OCI-LY3 (cell line): Measurements from ENCODE around the gene FYB1.
A peak's percentile ranks its signal among the peaks of the same experiment; 100 is the strongest.

Experiments used
- H2AFZ ChIP-seq: fragments of 200-600, 300-600 bp; shearing (Covaris generic); 2 replicates; pipeline ENCODE4 v1.6.0; 2014; ENCODE audit warnings: antibody characterized with exemption, low read depth, low read length
- H3K27ac ChIP-seq: fragments of 200-600, 300-600 bp; sonication (generic); 2 replicates; pipeline ENCODE4 v1.5.1; 2014; ENCODE audit warnings: mild to moderate bottlenecking, low read length, moderate library complexity, mixed read lengths
- H3K27me3 ChIP-seq: fragments of 200-600, 300-600 bp; sonication (generic); 2 replicates; pipeline ENCODE4 v1.6.1; 2014; ENCODE audit warnings: low read depth, low read length, mixed read lengths
- H3K36me3 ChIP-seq: fragments of 200-600, 300-600 bp; sonication (generic); replicated peaks from 2 replicates; pipeline ENCODE3; 2014; ENCODE audit warnings: low read depth, low read length, mixed read lengths
- H3K4me1 ChIP-seq: fragments of 300-600, 200-600 bp; sonication (generic); 2 replicates; pipeline ENCODE4 v1.6.1; 2014; ENCODE audit warnings: low read length, mixed read lengths
- H3K4me2 ChIP-seq: fragments of 200-600, 300-600 bp; sonication (generic); 2 replicates; pipeline ENCODE4 v1.6.1; 2014; ENCODE audit warnings: low read length, mixed read lengths
- H3K4me3 ChIP-seq: fragments of 300-600, 200-600 bp; sonication (generic); 2 replicates; pipeline ENCODE4 v1.5.1; 2014; ENCODE audit warnings: antibody characterized with exemption, mild to moderate bottlenecking, low read length, moderate library complexity
- H3K79me2 ChIP-seq: fragments of 300-600, 200-600 bp; shearing (Covaris generic); 2 replicates; pipeline ENCODE4 v1.6.1; 2014; ENCODE audit warnings: mild to moderate bottlenecking, low read length, mixed read lengths
- H3K9ac ChIP-seq: fragments of 300-600, 200-600 bp; shearing (Covaris generic); 2 replicates; pipeline ENCODE4 v1.6.0; 2014; ENCODE audit warnings: mild to moderate bottlenecking, low read length, moderate library complexity
- H3K9me3 ChIP-seq: fragments of 200-600, 300-600 bp; shearing (Covaris generic); 2 replicates; pipeline ENCODE4 v1.6.1; 2014; ENCODE audit warnings: low read length, mixed read lengths; ENCODE audit not compliant: insufficient read depth
- H4K20me1 ChIP-seq: fragments of 200-600, 300-600 bp; sonication (generic); 2 replicates; pipeline ENCODE4 v1.6.1; 2016; ENCODE audit warnings: low read length, mixed read lengths; ENCODE audit not compliant: insufficient read depth
- CTCF ChIP-seq: fragments of 200-600, 300-600 bp; sonication (generic); IDR thresholded peaks from 2 replicates; pipeline ENCODE4 v1.5.1; 2014; ENCODE audit warnings: antibody characterized with exemption, low read length, low read depth
- EZH2phosphoT487 ChIP-seq: fragments of 200-600 bp; shearing (Covaris generic); IDR thresholded peaks from 2 replicates; pipeline ENCODE4 v1.6.1; 2018; ENCODE audit warnings: antibody characterized with exemption, mixed run types, low read depth

Gene FYB1

GRCh38 chr5:39072925-39073766 is 146.2 kb downstream of the FYB1 start:
- Histone ChIP-seq H2AFZ (no peak overlapping the region), H3K4me1 (peaks cover 33% of the 10 kb centered on the region), H4K20me1 (peaks cover 39% of the 10 kb centered on the region), H3K4me3 (peak overlapping the region; percentile 99), H3K27ac (peak overlapping the region; percentile 89), H3K9ac (peak overlapping the region; percentile 95), H3K79me2 (peaks cover 73% of the 10 kb centered on the region), H3K9me3 (no peaks in the 10 kb centered on the region), H3K4me2 (peak overlapping the region; percentile 75), H3K36me3 (peaks cover 7% of the 10 kb centered on the region), H3K27me3 (no peaks in the 10 kb centered on the region)
- TF ChIP-seq EZH2phosphoT487 (no peak), CTCF (no peak)

DNA sequence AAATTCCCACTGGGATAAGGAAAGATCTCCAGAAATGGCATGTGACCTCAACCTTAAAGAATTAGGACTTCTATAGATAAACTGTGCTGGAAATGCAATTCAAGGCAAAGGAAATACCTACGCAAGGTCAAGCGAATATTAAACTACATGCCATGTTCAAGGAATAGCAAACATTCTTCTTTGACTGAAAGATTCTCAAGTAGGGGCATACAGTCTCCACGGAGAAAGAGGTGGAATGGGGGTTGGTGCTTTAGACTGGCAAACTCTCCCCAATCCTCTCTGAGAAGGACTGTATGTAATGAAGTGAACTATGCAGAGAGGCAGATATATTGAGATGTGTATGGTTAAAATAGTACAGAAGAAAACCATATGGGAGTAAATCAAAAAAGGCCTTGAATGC is 151.3 kb downstream of the FYB1 start:
- TF ChIP-seq EZH2phosphoT487 (no peak), CTCF (no peak)
- H3K4me1 ChIP-seq: peaks cover 12% of the 10 kb centered on the region; the same call in 1 of the 2 replicates
- peaks cover 30% of the 10 kb centered on the region for H3K36me3 ChIP-seq
- peaks cover 88% of the 10 kb centered on the region for H3K79me2 ChIP-seq
- H3K4me2 ChIP-seq: no peak overlapping the region
- H3K27ac ChIP-seq: no peak overlapping the region
- no peak overlapping the region for H2AFZ ChIP-seq
- peaks cover 56% of the 10 kb centered on the region for H4K20me1 ChIP-seq
- peaks cover 4% of the 10 kb centered on the region; the same call in 1 of the 2 replicates for H3K9me3 ChIP-seq
- H3K9ac ChIP-seq: no peak overlapping the region
- no peaks in the 10 kb centered on the region for H3K27me3 ChIP-seq
- no peak overlapping the region for H3K4me3 ChIP-seq

- peaks cover 30% of the 10 kb centered on the region for H3K36me3 ChIP-seq
- H3K27ac ChIP-seq: no peak overlapping the region
- H3K79me2 ChIP-seq: peaks cover 74% of the 10 kb centered on the region
- no peak overlapping the region for H2AFZ ChIP-seq
- no peak overlapping the region for H3K9ac ChIP-seq
- H3K9me3 ChIP-seq: peaks cover 4% of the 10 kb centered on the region; the same call in 1 of the 2 replicates
- H4K20me1 ChIP-seq: peaks cover 47% of the 10 kb centered on the region
- H3K4me3 ChIP-seq: no peak overlapping the region
- TF ChIP-seq EZH2phosphoT487: no peak
- no peak for TF ChIP-seq CTCF
- no peak overlapping the region for H3K4me2 ChIP-seq
- H3K27me3 ChIP-seq: no peaks in the 10 kb centered on the region
- H3K4me1 ChIP-seq: no peaks in the 10 kb centered on the region
Measured at GRCh38 chr5:39064450-39064849, 154.9 kb downstream of the FYB1 start.

- Histone ChIP-seq H4K20me1 (peaks cover 42% of the 10 kb centered on the region), H3K27ac (no peak overlapping the region)
Measured at GRCh38 chr5:39063037-39063436, 156.3 kb downstream of the FYB1 start.

More at GRCh38 chr5:39063037-39063436, 156.3 kb downstream of the FYB1 start:
- Histone ChIP-seq H3K4me1 (peaks cover 5% of the 10 kb centered on the region), H3K79me2 (peaks cover 70% of the 10 kb centered on the region), H3K27me3 (no peaks in the 10 kb centered on the region), H3K4me2 (no peak overlapping the region), H3K36me3 (peaks cover 21% of the 10 kb centered on the region), H3K4me3 (no peak overlapping the region), H2AFZ (no peak overlapping the region), H3K9me3 (peaks cover 4% of the 10 kb centered on the region; the same call in 1 of the 2 replicates), H3K9ac (no peak overlapping the region)
- no peak for TF ChIP-seq CTCF
- no peak for TF ChIP-seq EZH2phosphoT487
